Cardiac fibroblast (primary cell): ENCODE measurements around the gene ATP9B.

ENCODE experiments used
- DNase-seq, 2 donors: peaks; one replicate each; pipeline versions ENCODE4 v3.0.0 to v3.0.0-alpha.2; 2010; ENCODE audit warnings: low read depth in 2 of 2
- H3K4me3 ChIP-seq, 2 donors: replicated peaks in 1 of 2; 1 replicate in 1 of 2; 2 replicates in 1 of 2; pipeline ENCODE4 v1.5.1; 2011; ENCODE audit warnings: low read depth in 2 of 2, low read length in 2 of 2, mild to moderate bottlenecking in 2 of 2, moderate library complexity in 1 of 2
- TF ChIP-seq, protein P1 (sequence below): IDR thresholded peaks from one replicate; pipeline ENCODE4 v1.5.1; 2011; ENCODE audit warnings: low read depth, mild to moderate bottlenecking, low read length, inconsistent platforms

The ATP9B gene

DNA sequence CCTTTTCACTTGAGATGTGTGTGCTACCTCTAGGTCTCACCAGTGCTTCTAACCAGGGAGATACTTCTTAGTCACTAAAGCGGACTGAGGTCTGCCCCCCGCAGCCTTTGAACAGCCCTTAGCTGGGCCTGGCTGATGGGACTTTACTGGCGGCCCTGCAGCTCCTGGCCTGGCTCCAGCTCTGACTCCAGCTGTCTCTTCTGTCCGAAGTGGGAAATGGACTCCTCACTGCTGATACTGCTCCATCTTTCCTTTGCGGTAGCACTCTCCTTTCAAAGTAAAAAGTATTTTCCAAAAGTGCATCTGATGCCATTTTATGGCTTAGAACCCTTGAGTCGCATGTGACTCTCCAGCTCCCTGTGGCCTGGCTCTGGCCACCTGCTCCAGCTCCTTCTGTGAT lies 64.5 kb downstream of the ATP9B start:
- no peak for DNase-seq
- TF ChIP-seq, protein P1, sequence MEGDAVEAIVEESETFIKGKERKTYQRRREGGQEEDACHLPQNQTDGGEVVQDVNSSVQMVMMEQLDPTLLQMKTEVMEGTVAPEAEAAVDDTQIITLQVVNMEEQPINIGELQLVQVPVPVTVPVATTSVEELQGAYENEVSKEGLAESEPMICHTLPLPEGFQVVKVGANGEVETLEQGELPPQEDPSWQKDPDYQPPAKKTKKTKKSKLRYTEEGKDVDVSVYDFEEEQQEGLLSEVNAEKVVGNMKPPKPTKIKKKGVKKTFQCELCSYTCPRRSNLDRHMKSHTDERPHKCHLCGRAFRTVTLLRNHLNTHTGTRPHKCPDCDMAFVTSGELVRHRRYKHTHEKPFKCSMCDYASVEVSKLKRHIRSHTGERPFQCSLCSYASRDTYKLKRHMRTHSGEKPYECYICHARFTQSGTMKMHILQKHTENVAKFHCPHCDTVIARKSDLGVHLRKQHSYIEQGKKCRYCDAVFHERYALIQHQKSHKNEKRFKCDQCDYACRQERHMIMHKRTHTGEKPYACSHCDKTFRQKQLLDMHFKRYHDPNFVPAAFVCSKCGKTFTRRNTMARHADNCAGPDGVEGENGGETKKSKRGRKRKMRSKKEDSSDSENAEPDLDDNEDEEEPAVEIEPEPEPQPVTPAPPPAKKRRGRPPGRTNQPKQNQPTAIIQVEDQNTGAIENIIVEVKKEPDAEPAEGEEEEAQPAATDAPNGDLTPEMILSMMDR = no peak
- H3K4me3 ChIP-seq = no peak overlapping the region

DNA sequence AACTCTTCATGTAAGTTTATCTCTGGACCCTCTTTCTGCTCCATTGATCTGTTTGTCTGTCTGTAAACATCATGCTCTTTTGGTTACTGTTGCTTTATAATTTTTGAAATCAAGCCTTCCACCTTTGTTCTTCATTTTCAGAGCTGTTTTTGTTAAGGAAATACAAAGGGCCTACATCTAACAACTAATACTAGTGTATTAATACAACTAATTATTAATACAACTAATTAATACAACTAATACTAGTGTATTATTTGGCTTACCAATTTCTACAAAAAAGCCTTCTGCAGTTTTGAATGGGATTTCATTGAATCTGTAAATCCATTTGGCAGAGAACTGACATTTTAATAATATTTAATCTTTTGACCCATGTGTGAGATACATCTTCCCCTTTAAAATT lies 66.7 kb downstream of the ATP9B start:
- no peak for DNase-seq
- TF ChIP-seq, protein P1 = no peak
- no peak overlapping the region for H3K4me3 ChIP-seq

DNA sequence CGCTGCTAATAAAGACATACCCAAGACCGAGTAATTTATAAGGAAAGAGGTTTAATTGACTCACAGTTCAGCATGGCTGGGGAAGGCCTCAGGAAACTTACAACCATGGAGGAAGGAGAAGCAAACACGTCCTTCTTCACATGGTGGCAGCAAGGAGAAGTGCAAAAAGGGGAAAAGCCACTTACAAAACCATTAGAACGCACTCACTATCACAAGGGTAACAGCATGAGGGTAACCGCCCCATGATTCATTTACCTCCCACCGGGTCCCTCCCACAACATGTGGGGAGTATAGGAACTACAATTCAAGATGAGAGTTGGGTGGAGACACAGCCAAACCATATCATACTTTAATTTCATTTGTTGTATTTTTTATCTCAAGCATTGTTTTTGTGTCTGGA lies 67.5 kb downstream of the ATP9B start:
- no peak overlapping the region for H3K4me3 ChIP-seq
- TF ChIP-seq, protein P1 = no peak
- no peak for DNase-seq

DNA sequence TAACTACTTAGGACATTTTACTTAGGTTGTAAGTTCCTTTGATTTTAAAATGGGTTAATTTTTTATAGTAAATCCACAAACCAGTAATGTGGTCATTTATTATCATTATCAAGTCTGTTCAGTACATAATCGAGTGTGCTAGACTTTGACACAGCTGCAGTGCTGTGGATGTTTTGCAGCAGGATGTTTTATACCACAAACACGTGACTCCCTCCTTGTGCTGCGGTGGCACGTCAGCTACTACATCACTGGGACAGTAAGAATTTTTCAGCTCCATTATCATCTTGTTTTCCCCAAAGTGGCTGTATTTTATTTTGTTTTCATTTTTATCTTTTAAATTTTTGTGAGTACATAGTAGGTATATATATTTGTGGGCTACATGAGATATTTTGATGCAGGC lies 70.0 kb downstream of the ATP9B start:
- H3K4me3 ChIP-seq = no peak overlapping the region
- TF ChIP-seq, protein P1 = no peak
- DNase-seq = peak in 1 of 2 donors; percentile 10

DNA sequence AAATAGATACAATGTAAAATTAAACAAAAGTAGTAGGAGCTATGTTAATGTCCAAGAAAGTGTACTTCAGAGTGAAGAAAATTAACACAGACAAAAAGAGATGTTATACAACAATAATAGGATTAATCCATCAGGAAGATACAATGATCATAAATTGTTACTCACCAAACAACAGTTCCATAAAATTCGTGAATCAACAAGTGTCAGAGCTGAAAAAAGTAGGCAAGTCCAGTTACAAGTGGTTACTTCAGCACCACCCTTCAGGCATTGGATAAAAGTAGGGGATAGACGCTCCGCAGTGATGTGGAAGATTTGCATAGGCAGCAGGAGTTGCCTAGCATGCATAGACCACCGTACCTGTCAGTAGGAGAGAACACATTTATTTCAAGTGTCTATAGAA lies 77.8 kb downstream of the ATP9B start:
- TF ChIP-seq, protein P1 = no peak
- no peak overlapping the region for H3K4me3 ChIP-seq
- DNase-seq = no peak

DNA sequence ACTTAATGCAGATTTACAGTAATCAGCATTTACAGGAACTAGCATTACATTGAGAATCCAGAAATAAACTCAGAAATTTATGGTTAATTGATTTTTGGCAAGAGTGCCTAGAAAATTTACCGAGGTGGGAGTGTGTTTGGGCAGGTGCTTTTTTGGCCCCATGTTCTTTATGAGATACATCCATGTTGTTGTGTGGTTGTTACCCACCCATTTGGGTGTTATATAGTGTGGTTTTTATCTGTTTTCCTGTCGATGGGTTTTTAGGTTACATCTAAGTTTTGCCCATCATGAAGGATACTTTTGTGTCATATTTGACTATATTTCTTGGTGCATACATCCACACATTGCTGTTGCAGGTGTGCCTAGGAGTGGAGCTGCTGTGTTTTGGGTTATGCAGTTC lies 82.0 kb downstream of the ATP9B start:
- TF ChIP-seq, protein P1 = no peak
- H3K4me3 ChIP-seq = no peak overlapping the region
- no peak for DNase-seq

DNA sequence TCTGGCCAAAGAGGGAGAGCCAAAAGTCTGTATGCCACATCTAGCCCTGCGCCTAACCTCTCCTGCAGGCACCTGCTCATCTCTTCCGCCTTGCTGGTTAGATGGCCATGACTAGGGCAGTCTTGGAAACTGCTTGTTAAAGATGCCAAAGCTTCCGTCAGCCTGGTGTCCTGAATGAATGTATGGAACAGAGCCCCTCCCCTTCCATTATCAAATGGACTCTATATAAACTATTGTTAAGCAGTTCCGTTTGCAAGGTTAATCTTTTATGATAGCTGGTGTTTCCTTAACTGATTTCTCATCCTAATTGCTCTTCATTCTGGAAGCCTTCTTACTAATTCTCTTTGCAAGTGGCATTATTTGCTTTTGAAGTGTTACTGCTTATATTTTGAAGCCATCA lies 87.1 kb downstream of the ATP9B start:
- TF ChIP-seq, protein P1 = no peak
- H3K4me3 ChIP-seq = no peak overlapping the region
- no peak for DNase-seq
